Measurements from ENCODE around the gene KRT9.
"Not testable (repeated sequence)": the region's sequence is repeated elsewhere in the genome, so short reads cannot be mapped to it uniquely, and the experiment has no call there.

Gene KRT9

DNA sequence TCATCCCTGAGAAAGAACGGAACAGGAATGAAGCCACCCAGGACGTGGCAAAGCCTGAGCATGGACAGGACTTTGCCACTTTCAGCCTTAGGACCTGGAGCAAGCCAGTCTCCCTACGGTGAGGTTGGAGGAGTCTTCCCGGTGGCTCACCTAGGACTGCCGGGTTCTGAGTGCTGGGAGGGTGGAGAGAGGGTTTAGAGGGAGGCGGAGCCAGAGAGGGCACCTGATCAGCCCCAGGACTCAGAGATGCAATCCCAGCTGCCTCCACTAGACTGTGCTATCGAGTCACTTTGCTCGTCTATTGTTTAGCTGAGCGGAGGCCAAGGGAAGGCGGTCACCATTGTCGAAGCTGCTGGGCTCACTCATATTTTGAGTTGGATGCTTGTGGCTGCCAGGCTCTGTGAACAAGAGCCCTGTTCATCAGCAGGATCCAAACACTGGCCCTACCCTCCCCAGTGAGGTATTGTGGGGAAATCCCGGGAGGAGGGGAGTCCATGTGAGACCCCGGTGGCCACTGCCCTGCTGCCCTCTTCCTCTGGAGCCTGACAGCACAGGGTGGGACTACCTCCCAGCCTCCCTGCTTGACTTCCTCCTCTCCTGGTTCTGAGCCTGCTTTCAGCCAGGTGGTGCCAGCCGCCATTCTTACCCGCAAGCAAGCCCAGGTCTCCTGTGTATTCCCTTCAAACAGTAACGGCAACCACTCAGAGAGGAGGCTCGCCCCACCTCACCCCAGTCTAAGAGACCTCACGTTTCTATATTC is 7.8 kb upstream of the KRT9 start:
- peak; percentile 79 for DNase-seq (ENCODE audit: low spot score)

DNA sequence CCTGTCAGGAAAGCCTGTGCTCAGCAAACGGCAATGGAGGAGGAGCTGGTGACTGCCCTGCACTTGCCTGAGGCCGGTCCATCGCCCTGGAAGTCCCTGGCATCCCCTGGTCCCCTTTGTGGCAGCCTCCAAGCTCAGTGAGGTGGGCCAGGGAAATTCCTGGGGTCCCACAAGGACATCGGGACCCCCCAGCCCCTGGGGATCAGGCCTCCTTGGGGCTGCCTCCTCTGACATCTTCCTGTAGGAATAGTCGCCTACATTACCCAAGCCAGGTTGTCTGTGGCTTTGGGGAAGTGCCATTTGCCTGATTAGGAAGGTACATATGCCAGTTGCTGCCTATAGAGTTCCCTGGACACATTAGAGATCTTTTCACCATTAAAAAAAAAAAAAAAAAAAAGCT is 7.1 kb upstream of the KRT9 start:
- DNase-seq (ENCODE audit: low spot score) = no peak

DNA sequence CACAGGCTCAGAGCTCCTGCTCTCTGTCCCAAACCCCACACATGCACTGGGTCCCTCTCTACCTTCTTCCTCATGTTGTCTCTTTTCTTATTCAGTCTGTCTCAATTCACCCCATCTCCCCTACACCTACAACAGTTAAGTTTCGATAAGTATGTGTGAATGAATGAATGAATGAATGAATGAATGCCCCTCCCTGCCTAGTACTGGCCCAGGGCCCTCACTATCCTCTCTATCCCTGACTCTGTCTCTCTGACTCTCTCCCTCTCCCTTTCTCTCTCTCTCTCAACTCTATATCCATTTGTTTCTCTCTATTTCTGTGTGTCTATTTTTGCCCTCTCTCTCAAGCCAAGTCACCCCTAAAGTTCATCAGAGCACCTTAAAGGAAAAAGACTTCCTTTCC is 6.7 kb upstream of the KRT9 start:
- DNase-seq (ENCODE audit: low spot score) = no peak

DNA sequence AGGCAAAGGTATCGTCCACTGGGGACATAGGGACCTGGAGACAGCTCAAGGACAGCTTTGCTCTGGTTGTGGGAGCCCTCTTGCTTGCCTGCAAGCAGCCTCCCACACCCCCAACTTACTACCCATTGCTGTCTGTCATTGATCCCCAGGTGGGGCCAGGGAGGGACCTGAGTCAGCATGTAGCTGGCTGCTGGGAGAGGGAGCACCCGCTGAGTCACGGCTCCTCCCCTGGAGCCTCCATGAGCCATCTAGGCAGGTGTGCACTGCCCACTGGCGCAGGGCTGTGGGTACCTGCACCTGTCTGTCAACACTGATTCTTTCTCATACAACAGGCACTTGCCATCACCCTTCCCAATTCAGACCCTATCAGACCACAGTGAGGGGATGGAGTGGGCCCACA is 4.9 kb upstream of the KRT9 start:
- not testable (repeated sequence) for DNase-seq (ENCODE audit: low spot score)

DNA sequence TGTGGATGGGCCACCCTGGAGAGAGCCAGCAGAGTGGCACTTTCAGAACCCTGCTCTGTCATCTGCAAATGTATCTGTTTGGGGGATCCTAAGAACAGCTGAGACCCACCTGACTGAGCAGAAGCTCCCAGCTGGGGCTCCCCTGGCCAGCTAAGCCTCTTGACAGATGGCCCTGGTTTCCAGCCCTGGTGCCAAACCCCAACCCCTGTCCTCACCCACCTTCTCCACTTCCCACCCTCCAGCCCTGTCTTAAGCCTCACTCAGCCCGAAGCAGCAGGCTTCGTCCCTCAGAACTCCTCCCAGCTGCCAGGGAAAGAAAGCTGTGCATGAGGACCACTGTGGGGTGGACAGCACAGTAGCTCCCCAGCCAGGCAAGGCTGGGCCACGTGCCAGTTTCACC is 3.5 kb upstream of the KRT9 start:
- no peak for DNase-seq (ENCODE audit: low spot score)

DNA sequence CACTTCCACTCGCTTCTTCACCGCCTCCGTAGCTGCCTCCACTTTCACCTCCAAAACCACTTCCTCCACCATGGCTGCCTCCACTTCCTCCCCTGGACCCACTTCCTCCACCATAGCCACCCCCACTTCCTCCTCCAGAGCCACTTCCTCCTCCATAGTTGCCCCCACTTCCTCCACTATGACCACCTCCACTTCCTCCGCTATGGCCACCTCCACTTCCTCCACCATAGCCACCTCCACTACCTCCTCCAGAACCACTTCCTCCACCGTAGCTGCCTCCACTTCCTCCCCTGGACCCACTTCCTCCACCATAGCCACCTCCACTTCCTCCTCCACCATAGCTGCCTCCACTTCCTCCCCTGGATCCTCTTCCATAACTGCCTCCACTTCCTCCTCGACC is 4.5 kb downstream of the KRT9 start:
- DNase-seq (ENCODE audit: low spot score) = no peak

DNA sequence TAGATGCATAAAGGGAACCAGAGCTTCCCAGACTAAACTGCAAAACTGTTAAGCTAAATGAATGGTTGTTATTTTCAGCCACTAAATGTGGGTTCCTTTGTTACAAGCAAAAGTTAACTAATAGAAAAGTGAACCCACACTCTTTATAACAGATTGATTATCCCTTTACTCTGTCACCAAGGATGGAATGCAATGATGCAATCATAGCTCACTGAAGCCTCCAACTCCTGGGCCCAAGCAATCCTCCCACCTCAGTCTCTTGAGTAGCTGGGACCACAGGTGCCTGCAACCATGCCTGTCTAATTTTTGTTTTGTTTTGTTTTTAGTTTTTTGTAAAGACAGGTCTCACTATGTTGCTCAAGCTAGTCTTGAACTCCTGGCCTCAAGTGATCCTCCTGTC is 6.5 kb downstream of the KRT9 start:
- DNase-seq (ENCODE audit: low spot score) = no peak

DNA sequence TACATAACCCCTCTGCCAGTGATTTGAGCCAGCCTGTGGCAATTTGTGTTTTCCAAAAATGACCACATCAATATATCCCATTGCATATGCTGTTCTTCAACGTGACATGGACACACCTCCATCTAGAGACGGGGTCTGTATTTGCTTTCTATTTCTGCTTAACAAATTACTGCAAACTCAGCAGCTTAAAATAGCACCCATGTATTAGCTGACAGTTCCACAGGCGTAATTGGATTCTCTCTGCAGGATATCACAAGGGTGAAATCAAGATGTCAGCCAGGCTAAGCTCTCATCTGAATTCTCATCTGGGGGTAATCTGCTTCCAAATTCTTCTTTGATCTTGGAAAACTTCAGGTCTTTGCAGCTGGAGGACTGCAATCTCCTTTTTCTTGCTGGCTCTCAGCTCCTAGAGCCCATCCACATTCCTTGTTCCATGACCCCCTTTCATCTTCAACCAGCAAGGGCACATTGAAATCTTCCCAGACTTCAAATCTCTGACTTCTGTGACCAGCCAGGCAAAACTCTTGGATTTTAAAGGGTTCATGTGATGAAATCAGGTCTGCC is 8.2 kb downstream of the KRT9 start:
- no peak for DNase-seq (ENCODE audit: low spot score)

DNA sequence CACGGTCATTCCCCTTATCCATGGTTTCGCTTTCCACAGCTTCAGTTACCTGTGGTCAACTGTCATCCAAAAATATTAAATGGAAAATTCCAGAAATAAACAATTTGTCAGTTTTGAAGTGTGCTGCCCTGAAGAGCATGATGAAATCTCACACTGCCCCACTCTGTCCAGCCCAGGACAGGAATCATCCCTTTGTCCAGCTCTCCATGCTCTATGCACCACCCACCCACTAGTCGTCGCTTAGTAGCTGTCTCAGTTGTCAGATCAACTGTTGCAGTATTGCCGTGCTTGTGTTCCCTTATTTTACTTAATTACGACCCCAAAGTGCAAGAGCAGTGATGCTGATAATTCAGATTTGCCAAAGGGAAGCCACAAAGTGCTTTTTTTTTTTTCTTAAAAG is 10.3 kb downstream of the KRT9 start:
- DNase-seq (ENCODE audit: low spot score) = no peak

DNA sequence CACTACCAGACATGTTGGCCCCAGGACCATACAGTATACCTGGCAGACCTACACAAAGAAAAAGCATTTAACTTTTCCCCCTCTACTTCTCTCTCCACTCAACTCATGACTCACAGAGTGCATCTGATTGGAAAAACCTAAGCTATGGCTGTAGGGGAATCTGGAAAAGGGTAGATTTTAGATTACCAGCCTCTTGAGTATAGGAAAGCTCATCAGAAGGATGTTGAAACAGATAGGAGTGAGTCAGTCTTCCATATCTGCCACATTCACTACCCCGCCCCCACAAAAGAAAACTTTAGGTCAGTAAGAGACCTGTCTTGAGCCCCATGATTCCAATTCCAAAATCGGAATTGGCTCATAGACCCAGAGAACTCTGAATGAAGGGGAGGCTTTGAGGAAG is 12.3 kb downstream of the KRT9 start:
- DNase-seq (ENCODE audit: low spot score) = no peak

DNA sequence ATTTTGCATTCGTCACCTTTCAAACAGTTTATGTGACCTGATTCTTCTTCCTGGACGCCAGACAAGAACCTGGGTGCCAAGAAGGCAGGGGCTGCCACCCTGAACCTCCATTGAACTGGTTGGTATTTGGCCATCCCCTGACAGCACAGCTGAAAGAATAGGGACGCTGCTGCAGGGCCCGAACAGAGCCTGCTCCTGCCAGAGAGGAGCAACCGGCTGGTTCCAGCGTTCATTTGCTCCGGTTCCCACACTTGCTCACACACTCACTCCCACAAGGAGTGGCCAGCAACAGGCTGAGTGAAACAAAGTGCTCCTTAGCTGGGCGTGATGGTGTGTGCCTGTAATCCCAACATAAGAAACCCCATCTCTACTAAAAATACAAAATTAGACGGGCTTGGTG is 14.9 kb downstream of the KRT9 start:
- no peak for DNase-seq (ENCODE audit: low spot score)

DNA sequence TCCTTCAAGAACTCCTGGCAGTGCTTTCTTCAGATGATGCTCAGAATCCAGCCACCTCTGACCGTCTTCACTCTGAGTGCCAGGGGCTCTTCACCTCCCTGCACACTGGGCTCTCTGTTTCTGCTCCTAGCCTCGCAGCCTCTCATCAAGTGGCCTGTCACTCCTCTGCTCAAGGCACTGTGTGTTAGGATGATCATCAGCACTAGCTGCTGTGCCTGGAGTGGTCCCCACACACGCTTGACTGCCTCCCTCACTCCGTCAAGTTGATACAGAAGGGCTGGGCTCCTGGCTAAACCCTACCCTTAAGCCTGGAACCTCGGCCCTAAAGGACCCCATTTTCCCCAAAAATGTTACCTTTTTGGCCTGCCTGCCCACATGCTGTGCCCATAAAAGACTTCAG is 15.6 kb downstream of the KRT9 start:
- DNase-seq (ENCODE audit: low spot score) = no peak

DNA sequence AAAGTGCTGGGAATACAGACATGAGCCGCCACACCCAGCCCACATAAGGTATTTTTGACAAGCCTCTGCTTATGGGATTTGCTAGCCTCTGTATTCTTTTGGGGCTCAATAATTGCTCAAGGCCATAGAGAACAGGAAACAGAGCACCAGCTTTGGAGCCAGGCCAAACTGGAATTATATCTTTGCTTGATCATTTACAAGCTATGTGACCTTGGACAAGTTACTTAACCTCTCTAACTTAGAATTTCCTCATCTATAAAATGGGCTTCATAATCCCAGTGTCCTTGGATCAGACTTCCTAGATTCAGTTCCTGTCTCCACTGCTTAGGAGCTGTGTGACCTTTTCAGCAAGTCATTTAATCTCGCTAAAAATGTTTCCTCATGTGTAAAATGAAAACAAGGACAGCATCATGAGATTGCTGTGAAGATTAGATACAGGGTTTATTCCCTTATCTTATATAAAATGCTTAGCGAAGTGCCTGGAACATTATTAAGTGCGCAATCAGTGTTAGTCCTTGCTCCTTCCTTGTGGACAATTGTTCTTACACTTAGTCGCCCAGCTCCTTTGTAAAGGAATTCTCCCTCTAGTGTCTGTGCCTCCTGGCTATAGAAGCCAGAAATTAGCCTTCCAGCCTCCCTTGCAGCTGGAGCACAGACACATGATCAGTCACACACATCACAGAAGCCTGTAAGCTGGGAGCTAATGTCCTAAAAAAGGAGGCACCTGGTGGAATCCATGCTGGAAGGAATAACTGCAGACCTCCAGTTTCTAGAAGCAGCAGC is 16.6 kb downstream of the KRT9 start:
- no peak for DNase-seq (ENCODE audit: low spot score)

DNA sequence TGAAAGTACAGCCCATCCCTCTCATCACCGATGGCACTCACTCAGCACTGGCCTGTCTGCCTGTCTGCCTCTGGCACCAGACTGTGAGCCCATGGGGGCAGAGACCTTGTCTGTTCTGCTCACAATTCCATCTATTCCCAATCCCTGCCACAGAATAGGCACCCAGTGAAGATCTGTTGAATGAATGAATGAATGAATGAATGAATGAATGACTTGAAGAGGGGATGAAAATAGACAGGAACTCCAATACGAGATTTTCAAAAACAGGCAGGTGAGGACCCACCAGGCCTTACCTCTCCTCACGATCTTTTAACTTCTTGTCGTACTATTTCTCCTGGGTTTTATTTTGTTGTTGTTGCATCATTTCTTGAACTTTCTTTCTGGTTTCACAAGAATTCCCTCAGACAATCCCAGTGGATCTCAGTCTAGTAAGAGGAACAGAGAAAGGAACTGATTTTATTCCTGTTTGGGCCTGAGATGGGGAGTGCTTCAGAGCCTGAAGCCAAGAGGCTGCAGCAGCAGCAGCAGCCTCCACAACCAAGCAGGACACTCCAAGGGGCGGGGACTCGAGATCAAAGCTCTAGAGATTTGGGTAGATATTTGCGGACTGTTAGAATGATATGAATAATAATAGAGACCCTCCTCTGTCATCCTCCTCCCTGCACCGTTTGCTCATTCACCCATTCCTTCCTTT is 17.7 kb downstream of the KRT9 start:
- no peak for DNase-seq (ENCODE audit: low spot score)

DNA sequence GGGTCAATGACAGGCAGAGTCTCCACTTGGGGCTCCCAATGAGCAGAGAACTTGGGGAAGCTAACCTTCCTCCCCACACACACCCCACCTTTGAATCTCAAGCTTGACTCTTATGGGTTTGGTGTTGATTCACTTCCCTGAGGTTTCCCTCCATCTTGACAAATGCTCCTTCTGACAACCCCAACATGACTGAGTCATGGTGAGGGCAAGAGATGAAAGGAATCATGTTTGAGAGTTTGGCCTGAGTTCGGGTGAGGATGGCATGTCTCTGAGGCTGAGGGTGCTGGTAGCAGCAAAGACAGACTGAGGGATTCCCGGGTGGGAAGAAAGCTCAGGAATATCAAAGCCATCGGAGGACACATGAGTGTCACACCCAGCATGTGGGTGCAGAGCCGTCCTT is 18.7 kb downstream of the KRT9 start:
- DNase-seq (ENCODE audit: low spot score) = no peak

DNA sequence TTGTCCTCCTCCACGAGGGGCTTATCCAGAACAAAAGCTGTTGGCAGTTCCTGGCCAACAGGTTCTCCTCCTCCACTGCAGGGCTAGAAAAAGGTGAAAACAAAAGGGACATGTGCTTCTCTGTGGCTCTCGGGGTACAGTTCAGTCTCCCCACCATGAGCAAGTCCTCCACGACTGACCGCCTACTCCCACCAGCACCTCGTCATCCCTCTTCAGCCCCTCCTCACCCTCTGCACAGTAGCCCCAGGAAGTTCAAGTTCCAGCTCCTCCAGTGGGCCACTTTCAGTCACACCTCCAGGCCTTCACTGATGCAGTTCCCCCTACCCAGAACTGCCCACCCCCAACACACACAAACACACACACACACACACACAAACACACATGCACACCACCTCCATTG is 19.4 kb downstream of the KRT9 start:
- no peak for DNase-seq (ENCODE audit: low spot score)

DNA sequence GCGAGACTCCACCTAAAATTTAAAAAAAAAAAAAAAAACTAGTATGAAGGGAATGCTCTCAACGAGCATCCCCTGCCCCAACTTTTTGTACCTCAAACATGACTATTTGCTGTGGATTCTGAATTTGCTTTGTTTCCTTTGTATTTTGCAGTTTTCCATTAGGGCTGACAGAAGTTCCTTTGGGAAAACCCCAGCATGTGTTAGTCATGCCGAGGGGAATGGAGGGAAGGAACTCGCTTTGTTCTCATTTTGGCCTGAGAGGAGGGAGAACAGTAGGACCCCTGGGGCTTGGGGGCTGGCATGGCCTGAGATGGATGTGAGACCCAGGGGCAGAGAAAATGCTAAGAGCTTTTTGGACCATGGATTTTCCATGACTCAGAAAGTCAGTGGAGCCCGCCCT is 20.5 kb downstream of the KRT9 start:
- no peak for DNase-seq (ENCODE audit: low spot score)

DNA sequence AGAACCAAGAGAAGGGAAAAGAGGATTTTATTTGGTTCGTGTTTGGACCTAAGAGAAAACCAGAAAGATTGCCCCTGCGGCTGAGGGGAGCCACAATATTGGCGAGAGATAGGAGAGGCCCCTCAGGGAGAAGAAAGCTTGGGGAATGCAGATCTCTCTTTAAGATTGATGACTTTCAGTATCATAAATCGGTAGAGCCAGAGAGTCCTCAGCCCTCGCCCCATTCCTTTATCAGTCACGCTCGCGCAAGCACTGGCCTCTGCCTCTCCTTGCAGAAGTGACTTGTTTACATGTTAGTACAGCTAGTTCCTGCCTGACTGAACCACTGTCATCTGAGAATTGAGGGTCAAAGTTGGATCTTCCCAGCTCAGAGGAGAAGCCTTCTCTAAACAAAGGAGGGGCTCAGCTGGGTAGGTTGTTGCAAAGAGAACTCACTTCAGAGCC is 22.2 kb downstream of the KRT9 start:
- no peak for DNase-seq (ENCODE audit: low spot score)

DNA sequence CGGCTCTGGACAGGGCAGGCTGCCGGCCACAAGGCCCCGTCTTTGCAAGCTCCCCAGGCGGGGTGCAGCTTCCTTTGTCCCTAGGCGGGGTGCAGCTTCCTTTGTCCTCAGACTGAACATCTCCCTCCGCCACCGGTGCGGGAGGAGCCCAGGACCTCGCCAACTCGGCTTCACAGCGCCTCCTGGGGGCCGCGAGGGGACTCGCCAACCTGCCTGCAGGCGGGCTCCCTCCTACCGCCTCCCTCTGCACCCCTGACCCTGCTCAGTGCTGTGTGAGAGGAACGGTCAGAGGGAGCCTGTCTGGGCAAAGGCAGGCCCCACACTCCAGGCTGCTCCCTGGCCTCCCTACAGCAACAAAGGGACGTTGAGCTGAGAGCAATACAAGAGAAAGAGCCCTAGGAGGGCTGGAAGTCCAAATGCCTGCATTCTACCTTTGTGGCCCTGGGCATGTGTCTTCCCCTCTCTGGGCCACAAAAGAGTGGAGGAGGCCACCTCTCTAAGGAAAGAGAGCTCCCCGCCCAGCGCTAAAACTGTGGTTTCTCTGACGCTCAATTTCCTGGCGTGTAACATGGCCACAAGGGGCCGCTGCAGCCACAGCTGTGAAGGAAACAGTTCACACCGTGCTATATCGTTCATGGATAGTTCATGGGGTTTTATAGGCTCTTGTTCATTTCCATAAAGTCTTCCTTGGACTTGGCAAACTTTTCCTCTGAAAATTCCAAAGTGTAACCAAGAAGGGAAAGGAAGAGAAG is 22.8 kb downstream of the KRT9 start:
- DNase-seq (ENCODE audit: low spot score) = peak; percentile 87

DNA sequence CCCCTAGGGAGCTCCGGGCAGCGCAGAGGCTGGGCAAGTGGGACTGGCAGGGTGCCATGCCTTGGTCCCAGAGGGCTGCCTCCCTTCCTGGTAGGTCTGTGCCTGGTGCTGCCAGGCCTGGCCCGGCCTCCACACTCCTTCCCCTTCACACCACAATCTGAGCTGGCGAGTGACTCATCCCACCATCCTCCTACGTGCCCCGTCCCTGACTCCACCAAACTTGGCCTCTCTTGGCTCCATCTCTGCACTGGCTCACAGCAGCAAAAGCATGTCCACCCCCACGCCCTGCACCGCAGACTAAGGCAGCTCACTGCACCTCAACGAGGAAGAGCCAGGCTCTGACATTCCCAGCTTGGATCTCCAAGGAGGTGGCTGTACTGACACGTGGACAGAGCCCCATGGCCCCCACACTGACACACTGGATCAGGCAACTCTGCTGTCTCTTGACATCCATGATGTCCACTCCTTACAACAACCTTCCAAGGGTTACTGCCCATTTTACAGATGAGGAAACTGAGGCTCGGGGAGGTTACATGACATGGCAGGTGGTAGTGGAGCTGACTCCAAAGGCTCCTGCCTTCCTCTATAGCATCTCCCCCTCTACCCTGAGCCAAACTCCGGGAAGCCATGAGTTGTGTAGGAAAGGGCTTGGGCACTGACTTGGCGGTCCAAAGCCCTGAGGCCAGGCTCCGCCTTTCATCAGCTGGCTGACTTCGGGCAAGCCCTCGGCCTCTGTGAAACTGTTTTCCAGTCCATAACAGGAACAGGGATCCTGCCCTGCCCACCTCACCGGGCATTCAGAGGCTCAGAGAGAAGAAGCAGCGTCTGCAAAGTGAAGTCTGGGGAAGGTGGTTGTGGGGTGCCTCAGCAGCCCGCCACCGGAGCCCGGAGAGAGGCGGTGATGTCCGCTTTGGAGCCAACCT is 23.7 kb downstream of the KRT9 start:
- no peak for DNase-seq (ENCODE audit: low spot score)

DNA sequence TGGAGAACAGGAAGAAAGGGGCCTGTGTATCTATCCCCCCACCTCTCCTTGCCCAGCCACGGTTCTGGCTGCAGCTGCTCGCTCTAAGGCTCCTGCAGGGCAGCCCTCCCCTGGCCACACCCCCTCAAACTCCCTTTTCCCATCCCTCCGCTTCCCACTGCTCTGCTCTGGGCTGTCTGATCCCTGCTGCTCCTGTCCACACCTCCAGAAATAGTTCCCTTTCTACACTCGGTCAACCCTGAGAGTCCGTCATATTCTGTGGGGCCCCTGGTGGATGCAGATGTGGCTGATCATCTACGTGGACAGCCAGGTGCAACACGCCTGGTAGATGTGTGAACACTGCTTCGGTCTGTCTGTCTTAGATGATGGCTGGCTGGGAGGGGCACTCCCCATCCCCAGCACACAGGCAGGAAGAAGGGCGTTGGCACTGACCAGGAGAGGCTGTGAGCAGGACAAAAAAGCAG is 24.4 kb downstream of the KRT9 start:
- DNase-seq (ENCODE audit: low spot score) = no peak
